ENCODE results near the gene ELL2.

The ELL2 gene

DNA sequence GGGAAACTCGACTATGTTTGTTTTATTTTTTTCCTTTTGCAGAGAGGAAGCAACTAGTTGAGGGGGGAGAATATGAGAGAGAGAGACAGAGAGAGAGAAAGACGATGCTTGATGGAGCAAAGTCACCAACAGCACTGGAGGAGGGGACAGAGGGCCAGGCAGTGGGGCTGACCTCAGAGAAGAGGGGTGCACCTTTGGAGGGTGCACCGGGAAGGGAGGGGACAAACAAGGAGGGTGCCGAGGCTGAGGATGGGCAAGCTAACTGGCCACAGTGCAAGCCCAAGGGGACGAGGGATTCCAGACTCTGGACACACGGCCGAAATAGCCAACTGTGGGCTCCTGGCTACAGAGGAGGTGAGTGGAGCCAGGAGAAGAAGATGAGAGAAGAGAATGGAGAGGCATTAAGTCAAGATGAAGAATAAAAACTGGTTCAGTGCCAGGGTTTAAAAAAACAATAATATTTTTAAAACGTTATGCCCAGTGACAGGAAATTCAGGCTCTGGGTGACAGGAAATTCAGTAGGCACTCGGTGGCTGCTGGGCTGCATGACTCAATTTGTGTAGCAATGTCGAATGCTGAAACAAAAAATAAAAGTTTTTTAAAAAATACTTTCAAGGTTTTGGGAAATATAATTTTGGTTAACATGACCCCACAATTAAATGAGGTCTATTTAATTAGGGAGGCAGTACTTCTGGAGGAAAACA lies 125.8 kb downstream of the ELL2 start:
- DNase-seq (ENCODE audit: extremely low spot score), result no peak
- ChIA-PET CTCF (interaction anchor here (0.7 to 25.0 kb wide), 12 partner anchors 11 to 192 kb away, joined by 3 to 561 read pairs (median 6); partner anchors contain the start of gene GLRX), POLR2A (no interaction called here)
- TF ChIP-seq, protein P1, sequence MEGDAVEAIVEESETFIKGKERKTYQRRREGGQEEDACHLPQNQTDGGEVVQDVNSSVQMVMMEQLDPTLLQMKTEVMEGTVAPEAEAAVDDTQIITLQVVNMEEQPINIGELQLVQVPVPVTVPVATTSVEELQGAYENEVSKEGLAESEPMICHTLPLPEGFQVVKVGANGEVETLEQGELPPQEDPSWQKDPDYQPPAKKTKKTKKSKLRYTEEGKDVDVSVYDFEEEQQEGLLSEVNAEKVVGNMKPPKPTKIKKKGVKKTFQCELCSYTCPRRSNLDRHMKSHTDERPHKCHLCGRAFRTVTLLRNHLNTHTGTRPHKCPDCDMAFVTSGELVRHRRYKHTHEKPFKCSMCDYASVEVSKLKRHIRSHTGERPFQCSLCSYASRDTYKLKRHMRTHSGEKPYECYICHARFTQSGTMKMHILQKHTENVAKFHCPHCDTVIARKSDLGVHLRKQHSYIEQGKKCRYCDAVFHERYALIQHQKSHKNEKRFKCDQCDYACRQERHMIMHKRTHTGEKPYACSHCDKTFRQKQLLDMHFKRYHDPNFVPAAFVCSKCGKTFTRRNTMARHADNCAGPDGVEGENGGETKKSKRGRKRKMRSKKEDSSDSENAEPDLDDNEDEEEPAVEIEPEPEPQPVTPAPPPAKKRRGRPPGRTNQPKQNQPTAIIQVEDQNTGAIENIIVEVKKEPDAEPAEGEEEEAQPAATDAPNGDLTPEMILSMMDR (IDR thresholded peaks at IDR 0.05; ENCODE audit: control extremely low read depth, extremely low read depth, low read depth, missing control alignments), result no peak

Measured in GM10248 (cell line).